ENCODE data around the gene EIF5A2.

Gene EIF5A2

DNA sequence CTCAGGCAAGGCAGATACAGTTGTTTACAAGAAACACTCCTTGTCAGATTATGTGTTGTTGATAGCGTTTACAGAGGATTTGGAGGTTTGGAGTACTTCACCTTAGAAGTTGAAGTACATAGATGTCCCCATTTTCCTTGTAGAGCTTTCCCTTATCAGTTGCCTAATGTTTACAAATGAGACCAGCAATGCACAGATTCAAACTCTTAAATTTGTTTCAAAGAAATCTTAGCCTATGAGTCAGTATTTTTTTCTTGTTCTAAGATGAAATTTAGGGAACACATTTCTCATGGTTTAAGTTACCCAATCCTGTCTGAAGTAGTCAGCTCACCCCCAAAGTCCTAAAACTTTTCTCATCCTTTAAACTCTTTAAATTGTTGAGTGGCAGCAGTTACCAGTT lies 6.3 kb upstream of the EIF5A2 start:
- H3K9ac ChIP-seq (ENCODE audit: low read depth, low read length) = no peak overlapping the region
- no peak for ATAC-seq (ENCODE audit: insufficient read depth, low read depth)
- no peak for TF ChIP-seq EZH2 (IDR thresholded peaks at IDR 0.05; ENCODE audit: borderline replicate concordance, low read depth, low read length, severe bottlenecking)
- TF ChIP-seq, protein P1, sequence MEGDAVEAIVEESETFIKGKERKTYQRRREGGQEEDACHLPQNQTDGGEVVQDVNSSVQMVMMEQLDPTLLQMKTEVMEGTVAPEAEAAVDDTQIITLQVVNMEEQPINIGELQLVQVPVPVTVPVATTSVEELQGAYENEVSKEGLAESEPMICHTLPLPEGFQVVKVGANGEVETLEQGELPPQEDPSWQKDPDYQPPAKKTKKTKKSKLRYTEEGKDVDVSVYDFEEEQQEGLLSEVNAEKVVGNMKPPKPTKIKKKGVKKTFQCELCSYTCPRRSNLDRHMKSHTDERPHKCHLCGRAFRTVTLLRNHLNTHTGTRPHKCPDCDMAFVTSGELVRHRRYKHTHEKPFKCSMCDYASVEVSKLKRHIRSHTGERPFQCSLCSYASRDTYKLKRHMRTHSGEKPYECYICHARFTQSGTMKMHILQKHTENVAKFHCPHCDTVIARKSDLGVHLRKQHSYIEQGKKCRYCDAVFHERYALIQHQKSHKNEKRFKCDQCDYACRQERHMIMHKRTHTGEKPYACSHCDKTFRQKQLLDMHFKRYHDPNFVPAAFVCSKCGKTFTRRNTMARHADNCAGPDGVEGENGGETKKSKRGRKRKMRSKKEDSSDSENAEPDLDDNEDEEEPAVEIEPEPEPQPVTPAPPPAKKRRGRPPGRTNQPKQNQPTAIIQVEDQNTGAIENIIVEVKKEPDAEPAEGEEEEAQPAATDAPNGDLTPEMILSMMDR (IDR thresholded peaks at IDR 0.05; ENCODE audit: borderline replicate concordance, extremely low read depth, low read length, poor library complexity, severe bottlenecking) = no peak

DNA sequence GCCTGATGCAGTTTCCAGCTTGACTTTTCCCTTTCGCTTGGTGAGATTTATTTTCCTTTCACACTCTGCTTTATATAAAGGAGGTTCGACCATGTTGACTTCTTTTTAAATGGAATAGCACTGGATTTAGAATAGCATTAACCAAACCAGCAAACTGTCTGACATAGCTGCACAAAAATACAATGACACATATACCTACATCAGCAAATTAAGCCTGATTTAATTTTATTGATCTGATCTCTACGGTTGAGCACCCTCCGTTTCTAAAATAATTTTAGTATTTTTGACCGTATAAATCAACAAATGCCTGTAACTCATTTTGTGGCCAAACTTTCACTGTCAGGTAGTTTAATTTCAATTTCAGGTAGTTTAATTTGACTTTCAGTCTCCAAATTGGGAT lies 5.8 kb upstream of the EIF5A2 start:
- Histone ChIP-seq H3K27me3 (ENCODE audit: insufficient read depth, low read length, poor library complexity) (no peaks in the 10 kb centered on the region), H2AFZ (ENCODE audit: low read depth, low read length) (no peak overlapping the region), H4K20me1 (ENCODE audit: insufficient read depth, low read length) (no peaks in the 10 kb centered on the region), H3K9me3 (ENCODE audit: insufficient read depth, low read length, severe bottlenecking) (peaks cover 9% of the 10 kb centered on the region), H3K4me3 (ENCODE audit: low read depth in 1 of 2, low read length in 2 of 2) (no peak overlapping the region), H3K4me1 (ENCODE audit: insufficient read depth, low read length) (no peaks in the 10 kb centered on the region), H3K9ac (ENCODE audit: low read depth, low read length) (no peak overlapping the region), H3K36me3 (ENCODE audit: insufficient read depth, low read length) (no peaks in the 10 kb centered on the region), H3K79me2 (ENCODE audit: insufficient read depth, low read length) (no peaks in the 10 kb centered on the region), H3K27ac (ENCODE audit: low read length) (no peak overlapping the region), H3K4me2 (ENCODE audit: insufficient read depth, low read length) (no peak overlapping the region)
- no peak for DNase-seq
- no peak for ATAC-seq (ENCODE audit: insufficient read depth, low read depth)
- no peak for TF ChIP-seq EZH2 (IDR thresholded peaks at IDR 0.05; ENCODE audit: borderline replicate concordance, low read depth, low read length, severe bottlenecking)
- TF ChIP-seq, protein P1 (IDR thresholded peaks at IDR 0.05; ENCODE audit: borderline replicate concordance, extremely low read depth, low read length, poor library complexity, severe bottlenecking) = no peak

More for the DNA sequence above, 6.3 kb upstream of the EIF5A2 start:
- Histone ChIP-seq H3K4me3 (ENCODE audit: low read depth in 1 of 2, low read length in 2 of 2) (no peak overlapping the region), H3K36me3 (ENCODE audit: insufficient read depth, low read length) (no peaks in the 10 kb centered on the region), H3K79me2 (ENCODE audit: insufficient read depth, low read length) (no peaks in the 10 kb centered on the region), H3K27ac (ENCODE audit: low read length) (no peak overlapping the region), H3K4me1 (ENCODE audit: insufficient read depth, low read length) (no peaks in the 10 kb centered on the region), H3K4me2 (ENCODE audit: insufficient read depth, low read length) (no peak overlapping the region), H4K20me1 (ENCODE audit: insufficient read depth, low read length) (no peaks in the 10 kb centered on the region), H3K9me3 (ENCODE audit: insufficient read depth, low read length, severe bottlenecking) (peaks cover 9% of the 10 kb centered on the region), H2AFZ (ENCODE audit: low read depth, low read length) (no peak overlapping the region), H3K27me3 (ENCODE audit: insufficient read depth, low read length, poor library complexity) (no peaks in the 10 kb centered on the region)
- no peak for DNase-seq

GRCh38 chr3:170911051-170911450 lies 2.6 kb upstream of the EIF5A2 start:
- Histone ChIP-seq H3K27ac (ENCODE audit: low read length) (no peak overlapping the region), H3K9ac (ENCODE audit: low read depth, low read length) (no peak overlapping the region), H2AFZ (ENCODE audit: low read depth, low read length) (no peak overlapping the region), H3K4me1 (ENCODE audit: insufficient read depth, low read length) (no peaks in the 10 kb centered on the region), H3K27me3 (ENCODE audit: insufficient read depth, low read length, poor library complexity) (no peaks in the 10 kb centered on the region), H4K20me1 (ENCODE audit: insufficient read depth, low read length) (no peaks in the 10 kb centered on the region), H3K9me3 (ENCODE audit: insufficient read depth, low read length, severe bottlenecking) (no peaks in the 10 kb centered on the region), H3K4me3 (ENCODE audit: low read depth in 1 of 2, low read length in 2 of 2) (no peak overlapping the region), H3K4me2 (ENCODE audit: insufficient read depth, low read length) (no peak overlapping the region), H3K79me2 (ENCODE audit: insufficient read depth, low read length) (no peaks in the 10 kb centered on the region), H3K36me3 (ENCODE audit: insufficient read depth, low read length) (no peaks in the 10 kb centered on the region)
- ATAC-seq (ENCODE audit: insufficient read depth, low read depth) = no peak
- no peak for TF ChIP-seq EZH2 (IDR thresholded peaks at IDR 0.05; ENCODE audit: borderline replicate concordance, low read depth, low read length, severe bottlenecking)
- TF ChIP-seq, protein P1 (IDR thresholded peaks at IDR 0.05; ENCODE audit: borderline replicate concordance, extremely low read depth, low read length, poor library complexity, severe bottlenecking) = no peak
- no peak for DNase-seq

GRCh38 chr3:170910542-170910941 lies 2.1 kb upstream of the EIF5A2 start:
- no peaks in the 10 kb centered on the region for H4K20me1 ChIP-seq (ENCODE audit: insufficient read depth, low read length)
- H3K36me3 ChIP-seq (ENCODE audit: insufficient read depth, low read length) = no peaks in the 10 kb centered on the region
- H2AFZ ChIP-seq (ENCODE audit: low read depth, low read length) = no peak overlapping the region
- TF ChIP-seq EZH2 (IDR thresholded peaks at IDR 0.05; ENCODE audit: borderline replicate concordance, low read depth, low read length, severe bottlenecking) = no peak
- TF ChIP-seq, protein P1 (IDR thresholded peaks at IDR 0.05; ENCODE audit: borderline replicate concordance, extremely low read depth, low read length, poor library complexity, severe bottlenecking) = no peak
- H3K27me3 ChIP-seq (ENCODE audit: insufficient read depth, low read length, poor library complexity) = no peaks in the 10 kb centered on the region
- no peak overlapping the region for H3K4me2 ChIP-seq (ENCODE audit: insufficient read depth, low read length)
- H3K4me3 ChIP-seq (ENCODE audit: low read depth in 1 of 2, low read length in 2 of 2) = no peak overlapping the region
- no peak overlapping the region for H3K27ac ChIP-seq (ENCODE audit: low read length)
- DNase-seq = no peak
- H3K9me3 ChIP-seq (ENCODE audit: insufficient read depth, low read length, severe bottlenecking) = no peaks in the 10 kb centered on the region
- no peak overlapping the region for H3K9ac ChIP-seq (ENCODE audit: low read depth, low read length)
- H3K4me1 ChIP-seq (ENCODE audit: insufficient read depth, low read length) = no peaks in the 10 kb centered on the region
- no peak for ATAC-seq (ENCODE audit: insufficient read depth, low read depth)
- no peaks in the 10 kb centered on the region for H3K79me2 ChIP-seq (ENCODE audit: insufficient read depth, low read length)

Data from DND-41 (cell line).